NCI-H2107 (cell line): ENCODE data around the gene PLPP4.
"Not testable (repeated sequence)": the region's sequence is repeated elsewhere in the genome, so short reads cannot be mapped to it uniquely, and the experiment has no call there.

ENCODE experiments used
- DNase-seq: peaks from one replicate; lab custom pipeline; 2025; lab: John Stamatoyannopoulos, UW

PLPP4 gene

DNA sequence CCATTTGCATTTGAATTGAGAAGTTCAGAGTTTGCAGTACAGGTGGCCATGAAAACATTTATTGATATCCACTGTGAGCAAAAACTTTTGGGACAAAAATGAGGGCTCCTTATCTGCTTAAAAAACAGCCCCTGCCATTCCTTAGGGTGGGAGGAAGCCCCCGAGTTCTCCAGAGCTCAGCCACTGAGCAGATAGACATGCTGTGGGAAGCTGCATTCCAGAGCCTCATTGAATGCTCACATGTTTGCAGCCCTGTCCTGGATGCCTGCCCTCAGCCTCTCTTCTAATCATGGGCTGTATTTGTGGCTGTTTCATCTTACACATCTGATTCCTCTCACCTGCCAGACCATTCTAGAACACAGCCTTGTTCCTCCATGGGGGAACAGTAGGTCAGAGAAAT, 33.3 kb downstream of the PLPP4 start:
- DNase-seq = no peak

DNA sequence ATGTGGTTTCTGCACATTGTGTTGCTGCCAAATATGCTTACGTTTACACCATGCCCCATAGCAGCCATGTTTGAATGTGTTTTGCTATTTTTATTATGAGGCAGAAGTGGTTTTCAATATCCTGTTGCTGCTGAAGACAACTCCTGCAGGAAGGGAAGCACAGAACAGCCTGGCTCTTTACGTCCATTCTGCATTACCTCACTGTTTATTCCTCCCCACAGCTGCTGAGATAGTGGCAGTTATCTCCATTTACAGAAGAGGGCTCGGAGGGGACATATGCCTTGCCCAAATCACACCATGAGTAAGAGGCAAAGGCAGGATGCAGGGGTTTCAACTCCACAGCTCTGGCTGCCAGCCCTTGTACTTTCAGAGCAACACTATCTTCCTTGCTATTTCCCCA, 35.3 kb downstream of the PLPP4 start:
- DNase-seq = no peak

DNA sequence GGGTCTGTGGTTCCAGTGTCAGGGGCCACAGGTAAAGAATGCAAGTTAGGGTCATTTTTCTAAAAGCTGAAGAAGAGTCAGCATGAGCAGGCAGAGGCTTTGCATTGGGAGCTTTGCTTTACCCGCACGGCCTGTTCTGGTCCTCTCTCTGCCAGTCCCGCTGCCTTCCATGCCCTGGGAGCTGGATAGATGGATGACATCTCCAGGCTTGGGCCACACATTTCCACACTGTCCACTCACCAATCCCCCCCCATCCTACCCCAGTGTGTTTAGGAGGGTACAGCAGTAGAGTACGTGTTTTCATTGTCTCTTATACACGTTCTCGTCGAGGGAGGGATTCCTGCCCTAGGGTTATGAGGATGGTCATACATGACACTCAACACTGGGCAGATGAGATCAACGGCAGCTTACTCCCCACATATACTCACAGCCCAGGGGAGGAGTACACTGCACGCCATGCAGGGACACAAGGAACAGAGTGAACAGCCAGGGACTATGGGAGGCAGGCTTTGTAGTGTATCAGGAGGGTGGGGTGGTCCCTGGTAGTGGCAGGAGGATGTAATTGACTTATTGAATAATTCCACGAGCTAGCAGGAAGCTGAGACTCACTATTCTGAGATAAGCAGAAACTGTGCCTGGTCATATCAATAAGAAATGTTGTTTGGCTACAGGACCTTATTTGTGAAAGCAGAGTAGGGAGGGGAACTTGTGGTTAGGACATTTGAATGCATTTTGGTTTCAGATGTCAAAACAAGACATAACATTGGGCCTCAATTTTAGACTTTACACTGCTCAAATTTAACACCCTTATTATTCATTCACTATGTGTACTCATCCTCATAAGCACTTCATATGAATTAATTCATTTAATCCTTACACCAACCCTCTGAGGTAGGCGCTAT, 36.6 kb downstream of the PLPP4 start:
- DNase-seq = no peak

- DNase-seq = no peak
These were observed 37.3 kb downstream of the PLPP4 start for GRCh38 chr10:120494313-120494710.

- no peak for DNase-seq
These were observed 38.4 kb downstream of the PLPP4 start for GRCh38 chr10:120495226-120496009.

- no peak for DNase-seq
These were observed 42.9 kb downstream of the PLPP4 start for GRCh38 chr10:120499883-120500282.

DNA sequence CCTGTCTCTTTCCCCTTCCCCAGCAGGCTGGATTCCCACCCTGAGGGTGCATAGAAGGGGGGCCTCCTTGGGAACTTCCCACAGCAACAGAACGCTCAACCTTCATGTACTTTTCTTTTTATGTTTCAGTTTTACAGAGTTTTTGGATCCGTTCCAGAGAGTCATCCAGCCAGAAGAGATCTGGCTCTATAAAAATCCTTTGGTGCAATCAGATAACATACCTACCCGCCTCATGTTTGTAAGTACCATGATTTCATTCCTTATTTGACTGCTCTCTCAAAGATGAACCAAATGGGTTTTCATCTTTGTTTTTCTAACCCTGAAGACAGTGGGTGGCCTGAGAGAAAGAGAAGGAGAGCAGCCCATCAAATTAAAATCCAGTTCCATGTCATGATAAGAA, 46.7 kb downstream of the PLPP4 start:
- no peak for DNase-seq

DNA sequence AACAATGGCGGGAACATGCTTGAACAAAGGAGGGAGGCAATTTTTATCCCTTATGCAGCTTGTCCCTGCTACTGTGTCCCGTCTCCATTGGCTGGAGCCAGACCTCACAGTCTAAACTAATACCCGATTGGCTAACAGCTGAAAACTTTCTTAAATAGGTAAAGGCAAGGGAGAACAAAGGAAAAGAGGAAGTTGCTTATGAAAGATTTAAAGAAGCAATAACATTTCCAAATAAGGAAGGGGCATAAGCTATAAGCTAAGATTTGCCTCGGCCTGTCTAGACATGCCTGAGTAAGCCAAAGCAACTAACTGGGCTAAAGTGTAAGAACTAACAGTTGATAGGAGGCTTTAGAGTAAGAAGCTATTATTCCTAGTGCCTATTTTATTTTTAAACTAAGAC, 47.2 kb downstream of the PLPP4 start:
- DNase-seq = not testable (repeated sequence)

DNA sequence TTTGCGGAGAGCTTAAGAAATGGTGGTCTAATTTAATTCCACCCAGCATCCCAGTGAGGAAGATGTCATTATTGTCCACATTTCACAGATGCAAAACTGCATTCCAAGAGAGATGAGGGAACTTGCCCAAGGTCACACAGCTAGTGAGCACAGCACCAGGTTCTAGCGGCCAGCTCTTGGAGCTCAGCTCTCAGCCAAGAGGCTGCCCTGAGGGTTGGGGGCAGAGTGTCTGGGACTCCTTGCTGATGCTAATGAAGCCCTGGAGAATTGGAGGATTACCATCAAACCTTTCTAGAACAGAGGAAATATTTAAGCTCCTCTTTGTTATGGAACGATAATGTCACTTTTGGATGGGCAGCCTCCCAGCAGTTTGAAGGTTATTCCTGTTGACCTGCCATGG, 48.0 kb downstream of the PLPP4 start:
- no peak for DNase-seq

- no peak for DNase-seq
These were observed 48.8 kb downstream of the PLPP4 start for GRCh38 chr10:120505866-120506265.

DNA sequence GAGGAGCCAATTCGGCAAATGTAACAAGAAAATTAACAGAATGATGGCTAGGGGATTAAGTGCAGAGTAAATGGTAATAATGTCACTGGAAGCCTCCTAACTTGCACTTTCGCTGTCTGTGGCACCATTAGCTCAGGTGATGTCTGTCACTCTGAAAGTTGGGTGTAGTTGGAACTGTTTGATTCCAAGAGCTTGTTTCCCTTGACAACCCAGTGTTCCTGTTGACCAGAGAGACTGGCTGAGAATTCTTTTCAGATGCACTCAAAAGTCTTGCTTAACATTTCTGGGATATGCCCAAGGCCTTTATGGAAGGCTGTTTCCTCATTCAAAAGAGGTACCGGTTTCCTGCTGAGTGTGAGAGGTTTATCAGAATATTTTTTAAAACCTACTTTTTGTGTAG, 49.6 kb downstream of the PLPP4 start:
- no peak for DNase-seq

- DNase-seq = no peak
These were observed 50.1 kb downstream of the PLPP4 start for GRCh38 chr10:120507175-120507574.

GRCh38 chr10:120507651-120508050, 50.6 kb downstream of the PLPP4 start:
- DNase-seq = no peak

GRCh38 chr10:120508393-120508792, 51.4 kb downstream of the PLPP4 start:
- no peak for DNase-seq

DNA sequence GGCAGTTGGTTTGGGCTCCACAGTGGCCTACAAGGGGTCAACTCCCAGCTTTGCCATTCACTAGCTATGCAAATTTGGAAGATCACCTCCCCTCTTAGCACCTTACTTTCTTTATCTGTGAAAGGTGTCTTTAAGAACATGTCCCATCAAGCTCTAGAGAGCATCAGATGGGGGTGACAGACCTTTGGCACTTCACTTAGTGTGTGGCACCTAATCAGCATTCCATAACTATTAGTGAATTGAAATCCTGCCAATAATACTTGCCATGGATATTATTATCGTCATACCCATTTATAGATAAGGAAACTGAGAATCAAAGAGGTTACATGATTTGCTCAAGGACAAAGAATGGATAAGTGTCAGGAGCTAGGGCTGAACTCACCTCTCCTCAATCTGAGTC, 51.9 kb downstream of the PLPP4 start:
- no peak for DNase-seq

GRCh38 chr10:120511165-120511564, 54.1 kb downstream of the PLPP4 start:
- no peak for DNase-seq

- DNase-seq = no peak
These were observed 56.3 kb downstream of the PLPP4 start for GRCh38 chr10:120513307-120513796.

- no peak for DNase-seq
These were observed 57.1 kb downstream of the PLPP4 start for GRCh38 chr10:120514035-120514620.

DNA sequence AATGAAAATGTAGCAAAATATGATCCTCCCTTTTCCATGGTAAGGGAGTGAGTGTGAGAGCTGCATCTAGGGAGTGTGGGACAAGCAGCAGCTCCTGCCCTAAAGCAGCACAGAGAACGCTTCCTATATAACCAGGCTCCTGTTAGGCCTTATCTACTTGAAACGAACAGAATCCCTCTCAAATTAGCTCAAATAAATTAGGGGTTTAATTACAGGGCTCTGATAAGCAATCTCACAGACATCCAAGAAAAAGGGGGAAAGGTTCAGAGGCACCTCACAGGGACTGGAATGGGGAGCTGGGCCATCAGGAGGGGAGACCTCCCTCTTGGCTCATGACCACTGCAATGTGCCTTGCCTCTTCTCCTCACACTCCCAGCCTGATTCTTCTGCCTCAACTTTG, 57.9 kb downstream of the PLPP4 start:
- no peak for DNase-seq

DNA sequence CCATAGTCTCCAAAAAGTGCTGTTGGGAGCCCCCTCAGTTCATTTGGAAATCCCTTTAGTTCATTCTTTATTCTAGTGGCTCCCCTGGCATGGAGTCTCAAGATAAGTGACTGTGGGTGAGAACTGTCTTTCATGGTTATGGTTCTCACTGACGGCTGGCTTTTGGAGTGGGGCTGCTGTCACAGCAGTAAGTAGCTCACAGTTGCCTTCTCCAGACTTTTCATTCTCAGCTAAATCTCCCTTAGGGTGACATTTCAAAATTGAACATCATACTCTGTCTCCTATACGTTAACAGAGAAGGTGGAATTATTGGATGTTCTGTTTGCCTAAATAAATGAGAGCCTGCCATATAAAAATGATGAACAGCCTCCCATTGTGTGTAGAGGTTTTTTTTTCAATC, 58.7 kb downstream of the PLPP4 start:
- DNase-seq = no peak

DNA sequence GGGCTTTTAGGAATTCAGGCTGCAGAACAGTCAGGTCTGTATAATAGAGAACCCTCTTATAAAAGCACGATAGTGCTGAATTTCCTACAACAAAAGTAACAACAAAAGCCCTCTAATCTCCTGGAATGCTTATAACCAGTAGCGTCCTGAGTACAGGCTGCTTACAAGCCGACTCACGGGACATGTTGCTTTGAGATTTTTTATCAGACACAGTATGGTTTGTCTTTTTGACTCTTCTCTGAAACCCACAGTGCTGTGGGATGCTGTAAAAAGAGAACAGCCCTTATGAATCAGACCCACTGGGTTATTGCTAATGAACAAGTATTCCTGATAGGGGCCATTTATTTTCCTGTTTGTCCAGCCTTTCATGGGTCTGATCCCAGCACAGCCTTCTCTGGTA, 59.4 kb downstream of the PLPP4 start:
- DNase-seq = no peak

- DNase-seq = no peak
These were observed 60.2 kb downstream of the PLPP4 start for GRCh38 chr10:120517196-120517595.
